DND-41 (cell line): ENCODE data around the gene DYNC1H1.

ENCODE experiments used
- EZH2 ChIP-seq: IDR thresholded peaks from 3 replicates; pipeline ENCODE4 v1.6.1; 2012; ENCODE audit warnings: borderline replicate concordance, low read depth, mild to moderate bottlenecking, moderate library complexity, low read length, inconsistent platforms; ENCODE audit not compliant: severe bottlenecking
- TF ChIP-seq, protein P1 (sequence below): IDR thresholded peaks from 2 replicates; pipeline ENCODE4 v1.5.1; 2012; ENCODE audit warnings: borderline replicate concordance, low read length, moderate library complexity, mild to moderate bottlenecking; ENCODE audit not compliant: poor library complexity, severe bottlenecking; ENCODE audit errors: extremely low read depth

DNA sequence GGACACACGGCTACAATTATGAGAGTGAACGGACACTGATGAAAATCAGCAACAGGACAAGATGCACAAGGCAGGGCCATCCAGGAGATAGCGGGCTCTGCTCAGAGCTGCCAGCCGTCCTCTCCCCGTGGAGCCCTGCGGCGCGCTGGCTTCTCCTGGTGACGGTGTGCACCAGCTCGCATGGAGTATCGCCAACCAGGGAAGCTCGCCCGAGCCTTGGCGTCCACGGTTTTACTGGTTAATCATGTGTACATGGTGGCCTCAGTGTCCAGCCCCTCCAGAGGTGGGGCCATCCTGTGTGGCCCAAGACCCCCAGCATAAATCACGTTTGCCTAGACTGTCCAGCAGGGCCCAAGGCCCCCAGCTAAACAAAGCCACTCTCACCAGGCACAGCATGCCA lies 31.2 kb upstream of the DYNC1H1 start:
- TF ChIP-seq, protein P1, sequence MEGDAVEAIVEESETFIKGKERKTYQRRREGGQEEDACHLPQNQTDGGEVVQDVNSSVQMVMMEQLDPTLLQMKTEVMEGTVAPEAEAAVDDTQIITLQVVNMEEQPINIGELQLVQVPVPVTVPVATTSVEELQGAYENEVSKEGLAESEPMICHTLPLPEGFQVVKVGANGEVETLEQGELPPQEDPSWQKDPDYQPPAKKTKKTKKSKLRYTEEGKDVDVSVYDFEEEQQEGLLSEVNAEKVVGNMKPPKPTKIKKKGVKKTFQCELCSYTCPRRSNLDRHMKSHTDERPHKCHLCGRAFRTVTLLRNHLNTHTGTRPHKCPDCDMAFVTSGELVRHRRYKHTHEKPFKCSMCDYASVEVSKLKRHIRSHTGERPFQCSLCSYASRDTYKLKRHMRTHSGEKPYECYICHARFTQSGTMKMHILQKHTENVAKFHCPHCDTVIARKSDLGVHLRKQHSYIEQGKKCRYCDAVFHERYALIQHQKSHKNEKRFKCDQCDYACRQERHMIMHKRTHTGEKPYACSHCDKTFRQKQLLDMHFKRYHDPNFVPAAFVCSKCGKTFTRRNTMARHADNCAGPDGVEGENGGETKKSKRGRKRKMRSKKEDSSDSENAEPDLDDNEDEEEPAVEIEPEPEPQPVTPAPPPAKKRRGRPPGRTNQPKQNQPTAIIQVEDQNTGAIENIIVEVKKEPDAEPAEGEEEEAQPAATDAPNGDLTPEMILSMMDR = no peak
- TF ChIP-seq EZH2 = no peak
